Globus pallidus (tissue), 1 donor: Measurements from ENCODE around the gene LRRC51.
A peak's percentile ranks its signal among the peaks of the same experiment; 100 is the strongest.

Experiments
- DNase-seq: peaks from one replicate; pipeline ENCODE4 v3.0.0-alpha.2; 2015; ENCODE audit warnings: low spot score

Gene LRRC51, protein sequence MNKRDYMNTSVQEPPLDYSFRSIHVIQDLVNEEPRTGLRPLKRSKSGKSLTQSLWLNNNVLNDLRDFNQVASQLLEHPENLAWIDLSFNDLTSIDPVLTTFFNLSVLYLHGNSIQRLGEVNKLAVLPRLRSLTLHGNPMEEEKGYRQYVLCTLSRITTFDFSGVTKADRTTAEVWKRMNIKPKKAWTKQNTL

DNA sequence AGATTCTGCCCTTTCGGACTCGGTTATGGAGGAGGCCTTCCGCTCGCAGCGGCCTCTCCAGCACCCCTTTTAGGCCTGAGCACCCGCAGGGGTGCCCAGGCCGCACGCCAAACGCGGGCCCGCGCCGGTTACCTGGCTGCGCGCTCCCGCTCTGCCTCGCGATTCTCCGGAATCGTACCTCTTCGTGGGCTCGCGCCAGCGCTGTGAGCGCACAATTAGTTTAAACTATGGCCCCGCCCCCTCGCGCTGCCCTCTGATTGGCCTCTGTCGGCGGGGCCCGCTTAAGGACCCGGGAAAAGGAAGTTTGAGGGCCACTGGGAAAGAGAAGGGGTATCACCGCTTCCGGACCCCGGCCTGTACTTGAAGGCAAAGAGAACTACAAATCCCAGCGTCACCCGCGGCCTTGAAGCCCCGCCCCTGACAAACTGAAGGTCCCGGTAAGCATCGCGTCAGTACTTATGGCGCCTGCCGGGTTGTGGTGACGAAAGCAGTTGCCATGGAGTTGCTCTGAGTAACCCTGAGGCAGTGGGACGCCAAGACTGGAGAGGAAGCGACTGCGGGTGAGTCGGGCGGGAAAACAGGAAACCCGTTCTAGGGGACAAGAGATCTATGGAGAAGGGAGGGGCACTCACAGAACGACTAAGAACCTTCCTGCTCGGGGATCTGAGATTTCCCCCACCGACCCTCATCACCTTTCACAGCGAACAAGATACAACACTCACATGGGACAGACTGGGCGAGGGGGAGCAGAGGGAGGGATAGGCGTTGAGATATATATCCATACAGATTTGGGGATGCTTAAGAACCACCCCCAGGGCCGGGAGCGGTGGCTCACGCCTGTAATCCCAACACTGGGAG, at the start of gene LRRC51, which contains the start of gene NUMA1:
Gene LRRC51 (plus strand): TSS at position 525 of the 858 bp plus-strand sequence. CDS start 8,234 bp downstream, outside the sequence.
Gene NUMA1 (minus strand): TSS at position 217 of the 858 bp plus-strand sequence. CDS start 44,599 bp downstream, outside the sequence.
- peak; percentile 100 for DNase-seq

DNA sequence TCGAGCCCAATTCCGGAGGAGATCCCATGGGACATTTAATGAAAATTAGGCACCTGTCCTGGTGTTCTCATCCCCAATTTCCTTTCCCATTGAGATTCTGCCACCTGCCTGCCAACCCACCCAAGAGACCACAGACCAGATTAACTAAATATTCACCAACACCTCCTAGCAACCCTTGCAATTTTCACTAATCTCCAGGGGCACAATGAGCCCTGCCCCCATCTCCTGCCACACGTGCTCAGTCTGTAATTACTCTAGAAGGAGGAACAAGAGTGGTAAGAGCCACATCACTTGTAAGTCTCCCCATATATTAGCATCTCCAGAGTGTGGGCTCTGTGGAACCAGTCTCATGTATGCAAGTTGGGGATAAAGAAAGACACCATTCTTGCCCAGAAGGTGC, 44.0 kb upstream of the LRRC51 start:
- no peak for DNase-seq

DNA sequence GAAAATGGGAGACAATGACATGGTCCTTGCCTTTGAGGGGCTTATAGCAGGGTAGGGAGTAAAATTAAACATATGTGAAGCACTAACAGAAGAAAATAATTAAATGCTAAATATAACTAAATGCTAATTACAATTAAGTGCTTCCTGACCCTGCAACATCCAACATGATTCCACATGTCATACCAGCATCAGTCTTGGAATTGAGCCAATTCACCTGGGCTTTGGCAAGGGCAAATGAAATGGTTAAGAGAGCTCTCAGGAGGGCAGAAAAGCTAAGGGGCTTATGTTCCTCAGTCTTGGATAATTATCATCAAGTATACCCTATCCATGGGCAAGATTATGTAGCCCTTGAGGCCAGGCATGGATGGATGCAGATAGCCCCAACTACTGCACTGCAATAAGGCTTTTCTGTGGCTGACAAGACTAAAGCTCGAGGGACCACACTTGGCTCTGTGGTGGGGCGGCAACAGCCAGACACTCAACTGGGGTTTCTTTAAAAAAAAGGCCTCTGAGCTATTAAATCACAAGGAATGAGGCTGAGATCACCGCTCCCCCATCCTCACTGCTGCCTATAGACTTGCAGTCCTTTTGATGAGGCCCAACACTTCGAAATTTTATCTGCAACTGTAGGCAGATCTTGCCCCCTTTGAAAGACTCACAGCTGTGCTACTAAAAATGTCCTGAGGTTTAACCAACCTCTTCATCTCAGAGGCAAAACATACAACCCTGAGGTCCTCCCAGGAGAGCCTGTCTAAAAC, 42.9 kb upstream of the LRRC51 start:
- no peak for DNase-seq

DNA sequence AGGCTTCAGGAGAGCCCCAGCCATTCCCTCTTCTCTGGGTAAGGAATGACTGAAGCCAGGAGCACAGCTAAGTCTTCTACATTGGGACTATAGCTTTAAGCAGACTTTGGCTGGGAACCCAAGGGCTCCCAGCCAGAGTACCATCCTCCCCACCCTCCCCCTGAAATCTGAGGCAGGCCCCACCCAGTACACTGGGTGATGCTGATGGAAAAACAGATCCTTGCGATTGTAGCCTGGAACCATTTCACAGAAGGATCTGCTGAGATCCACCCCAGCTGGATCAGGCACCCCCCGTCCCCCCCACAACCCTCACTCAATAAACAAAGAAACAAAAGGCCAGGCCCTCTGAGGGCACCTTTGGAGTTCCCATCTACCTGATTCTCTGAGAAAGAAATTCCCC, 42.2 kb upstream of the LRRC51 start:
- DNase-seq: peak; percentile 81

DNA sequence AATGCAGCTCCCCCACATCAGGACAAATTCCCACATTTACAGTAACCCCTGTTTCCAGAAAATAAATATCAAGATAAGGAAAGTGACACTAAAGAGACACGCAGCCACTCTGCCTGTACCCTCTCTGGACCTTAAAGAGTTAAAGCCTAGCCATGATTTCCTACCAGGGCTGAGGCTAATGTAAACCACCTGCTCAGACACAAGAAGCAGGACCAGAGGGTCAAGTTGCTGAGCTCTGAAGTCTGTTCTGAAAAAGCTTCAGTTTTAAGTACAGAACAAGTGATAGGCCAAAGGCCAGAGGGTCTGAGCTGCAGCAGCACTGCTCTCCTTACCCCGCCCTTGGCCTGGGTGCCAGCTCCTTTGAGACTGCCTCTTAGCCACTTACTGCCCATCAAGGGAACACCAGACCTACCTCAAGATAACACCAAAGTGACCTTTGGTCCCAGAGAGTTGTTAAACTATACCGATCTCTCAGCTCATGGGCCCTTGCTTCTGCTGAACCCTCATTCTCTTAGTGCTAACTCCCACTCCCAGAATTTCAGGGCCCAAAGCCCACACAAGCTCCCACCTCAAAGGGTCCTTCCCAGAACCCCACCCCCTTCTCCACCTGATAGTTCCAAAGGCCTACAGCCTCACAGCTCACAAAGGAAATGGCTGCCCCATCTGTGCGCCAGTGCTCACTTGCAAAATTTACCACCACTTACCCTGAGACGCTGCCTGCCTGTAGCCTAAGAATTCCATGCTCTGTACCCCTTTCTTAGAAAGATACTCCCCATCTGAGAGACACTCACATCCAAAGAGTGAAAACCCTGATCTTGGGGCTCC, 41.4 kb upstream of the LRRC51 start:
- DNase-seq: peak; percentile 48

DNA sequence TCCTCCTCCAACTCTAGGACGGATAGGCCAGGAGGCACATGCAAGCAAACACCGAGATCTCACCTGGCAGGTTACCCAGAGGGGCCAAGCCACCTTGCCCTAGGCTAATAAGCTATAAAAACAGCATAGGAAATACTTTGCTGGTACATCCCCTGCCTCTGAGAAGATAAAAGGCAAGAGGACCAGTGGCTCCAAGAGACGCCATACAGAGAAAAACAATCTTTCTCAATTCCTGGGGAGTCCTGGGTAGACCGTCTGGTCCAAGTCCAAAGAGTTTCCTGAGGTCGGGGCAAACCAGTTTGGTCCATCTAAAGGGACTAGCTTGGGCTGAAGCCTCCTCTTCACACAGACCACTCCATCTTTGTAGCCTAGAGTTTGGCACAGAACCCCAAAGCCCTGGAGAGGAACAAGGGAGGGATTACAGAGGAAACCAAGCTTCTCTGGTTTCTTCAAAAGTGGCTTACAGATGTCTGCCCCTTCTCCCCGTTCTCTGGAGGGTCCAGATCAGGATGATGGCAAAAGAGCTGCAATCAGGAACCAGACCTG, 40.7 kb upstream of the LRRC51 start:
- peak; percentile 59 for DNase-seq

DNA sequence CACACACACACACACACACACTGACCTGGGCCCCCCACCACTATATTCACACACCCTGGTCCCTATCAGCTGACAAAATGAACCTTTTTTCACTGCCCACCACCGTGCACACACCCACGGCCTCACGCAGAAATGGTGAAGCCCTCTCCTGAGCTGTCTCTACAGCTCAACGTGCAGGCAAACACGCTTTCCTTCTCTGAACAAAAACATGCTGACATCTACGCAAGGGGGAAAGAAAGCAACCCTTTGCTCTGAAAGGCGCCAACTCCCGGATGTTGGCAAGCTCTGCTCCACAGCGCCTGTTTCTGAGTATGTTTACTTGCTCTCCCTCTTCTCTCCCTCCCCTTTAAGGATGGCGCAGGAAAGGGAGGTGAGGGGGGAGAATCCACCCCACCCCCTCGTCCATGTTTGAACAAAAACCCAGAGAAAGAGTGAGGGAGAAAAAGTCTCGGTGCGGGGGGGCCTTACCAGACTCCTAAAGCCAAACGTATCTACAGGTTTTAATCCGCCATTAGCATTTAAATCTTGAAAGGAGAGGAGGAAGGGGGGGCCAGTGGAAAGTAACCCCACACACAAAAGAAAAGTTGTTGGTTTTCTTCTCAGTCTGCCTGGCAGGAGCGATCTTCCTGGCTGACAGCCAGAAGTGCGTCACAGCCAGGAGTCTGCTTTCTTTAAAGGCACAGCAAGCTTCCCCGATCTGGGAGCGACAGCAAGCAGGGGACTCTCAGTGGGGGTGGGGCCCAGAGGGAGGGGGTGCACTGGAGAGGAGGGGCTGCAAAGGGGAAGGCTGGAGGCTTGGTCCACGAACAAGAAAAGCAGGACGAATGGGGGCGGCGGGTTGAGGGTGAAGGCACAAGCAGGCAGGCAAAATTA, 39.9 kb upstream of the LRRC51 start:
- DNase-seq: peak; percentile 95

DNA sequence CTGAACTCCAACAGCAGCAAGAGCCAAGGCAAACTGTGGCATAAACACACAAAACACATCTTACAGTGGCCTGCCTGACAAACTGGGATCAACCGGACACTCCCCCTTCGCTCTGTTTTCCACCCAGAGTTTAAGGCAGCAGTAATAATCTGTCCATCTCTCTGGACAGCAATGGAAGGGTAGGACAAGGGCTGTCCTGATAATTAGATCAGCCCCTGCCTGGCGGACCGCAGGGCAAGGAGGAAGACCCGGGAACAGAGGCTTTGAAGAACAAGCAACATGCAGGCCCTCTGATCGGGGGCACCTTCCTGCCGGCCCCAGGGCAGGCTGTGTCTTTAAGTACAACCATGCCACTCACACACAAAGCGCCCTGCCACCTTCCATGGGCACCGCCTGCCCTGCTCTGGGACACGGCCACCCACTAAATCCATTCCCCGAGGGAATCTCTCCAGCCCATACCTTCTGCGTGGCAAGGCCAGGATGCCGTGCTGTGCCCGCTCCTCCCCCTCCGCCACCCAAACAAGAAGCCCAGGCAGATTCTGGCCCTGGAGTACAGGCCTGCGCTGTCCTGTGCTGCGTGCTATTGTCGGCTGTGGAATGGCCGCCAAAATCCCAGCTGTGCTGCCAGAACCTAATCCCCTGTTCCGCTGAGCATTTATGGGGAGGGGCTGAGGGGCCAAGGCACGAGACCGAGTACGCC, 39.1 kb upstream of the LRRC51 start:
- peak; percentile 89 for DNase-seq

DNA sequence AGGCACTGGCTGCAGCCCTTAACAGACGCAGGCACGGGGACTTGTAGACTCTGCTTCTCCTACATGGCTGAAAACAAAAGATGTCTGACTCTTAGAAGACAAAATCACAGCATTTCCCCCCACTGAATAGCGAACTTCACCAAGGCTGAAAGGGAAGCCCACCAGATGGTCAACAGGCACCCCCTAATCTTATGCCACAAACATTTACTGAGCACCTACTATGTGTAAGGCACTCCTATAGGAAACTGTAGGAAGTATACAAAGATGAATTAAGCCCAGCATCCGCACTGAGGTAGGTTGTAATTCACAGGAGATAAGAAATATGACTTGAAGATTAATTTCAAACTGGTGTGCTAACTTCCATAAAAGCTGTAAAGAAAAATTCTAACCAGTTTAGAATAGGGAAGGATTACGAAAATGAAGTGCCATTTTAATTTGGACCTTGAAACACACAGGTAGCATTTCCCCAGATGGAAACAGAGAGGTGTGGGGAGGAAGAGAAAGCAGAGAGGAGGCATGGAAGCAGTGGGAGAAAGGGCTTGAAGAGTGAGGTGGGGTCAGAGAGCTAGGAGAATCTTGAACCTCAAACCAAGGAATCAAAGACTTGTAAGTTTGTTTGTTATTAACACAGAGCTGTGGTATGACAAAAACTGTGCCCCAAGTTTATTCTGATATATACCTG, 38.4 kb upstream of the LRRC51 start:
- no peak for DNase-seq

DNA sequence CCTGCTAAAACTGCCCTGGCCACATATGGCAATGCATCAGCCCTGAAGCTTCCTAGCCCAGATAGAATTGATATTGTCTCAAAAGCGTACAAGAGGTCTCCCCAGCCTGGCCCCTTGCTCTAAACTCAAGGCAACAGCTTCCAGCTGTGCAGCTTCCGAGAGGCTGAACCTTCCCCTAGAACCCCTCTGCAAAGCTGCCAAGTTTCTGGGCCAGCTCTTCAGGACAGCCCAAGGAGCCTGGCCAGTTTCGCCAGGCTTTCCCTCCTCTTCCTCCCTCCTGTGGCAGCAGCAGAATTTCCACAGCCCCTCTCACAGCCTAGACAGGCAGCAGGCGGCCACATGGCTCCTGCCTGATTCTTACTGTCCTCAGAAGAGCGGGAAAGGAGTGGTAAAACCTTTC, 34.8 kb upstream of the LRRC51 start:
- DNase-seq: peak; percentile 27

DNA sequence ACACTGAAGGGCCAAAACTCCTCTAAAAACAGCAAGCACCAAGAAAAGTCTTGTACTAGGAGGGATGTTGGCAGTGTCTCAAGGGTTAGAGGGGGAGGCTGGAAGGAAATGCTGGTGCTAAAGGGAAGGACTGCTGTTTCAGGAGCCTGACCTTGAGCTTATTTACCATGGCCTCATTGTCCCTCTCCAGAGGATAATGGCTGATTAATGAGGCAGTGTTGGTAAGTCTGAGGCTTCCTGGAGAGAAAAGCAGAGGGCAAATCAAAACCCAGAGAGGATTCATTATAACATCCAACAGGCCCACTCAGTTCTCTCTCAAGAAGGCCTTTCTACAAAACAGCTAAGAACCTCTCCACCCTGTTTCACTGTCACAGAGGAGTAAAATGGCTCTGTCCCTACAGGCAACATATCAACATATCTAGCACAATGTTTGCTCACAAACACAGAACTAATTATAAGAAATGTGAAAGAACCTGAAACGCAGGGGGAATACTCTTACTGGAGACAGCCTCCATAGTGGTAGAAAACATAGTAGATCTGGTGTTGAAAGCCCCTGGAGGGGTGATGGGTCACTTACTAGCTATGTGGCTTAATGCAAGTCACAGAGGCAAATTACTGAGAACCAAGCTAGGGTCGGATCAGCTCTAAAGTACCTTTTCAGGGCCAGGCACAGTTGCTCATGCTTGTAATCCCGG, 31.7 kb upstream of the LRRC51 start:
- no peak for DNase-seq

DNA sequence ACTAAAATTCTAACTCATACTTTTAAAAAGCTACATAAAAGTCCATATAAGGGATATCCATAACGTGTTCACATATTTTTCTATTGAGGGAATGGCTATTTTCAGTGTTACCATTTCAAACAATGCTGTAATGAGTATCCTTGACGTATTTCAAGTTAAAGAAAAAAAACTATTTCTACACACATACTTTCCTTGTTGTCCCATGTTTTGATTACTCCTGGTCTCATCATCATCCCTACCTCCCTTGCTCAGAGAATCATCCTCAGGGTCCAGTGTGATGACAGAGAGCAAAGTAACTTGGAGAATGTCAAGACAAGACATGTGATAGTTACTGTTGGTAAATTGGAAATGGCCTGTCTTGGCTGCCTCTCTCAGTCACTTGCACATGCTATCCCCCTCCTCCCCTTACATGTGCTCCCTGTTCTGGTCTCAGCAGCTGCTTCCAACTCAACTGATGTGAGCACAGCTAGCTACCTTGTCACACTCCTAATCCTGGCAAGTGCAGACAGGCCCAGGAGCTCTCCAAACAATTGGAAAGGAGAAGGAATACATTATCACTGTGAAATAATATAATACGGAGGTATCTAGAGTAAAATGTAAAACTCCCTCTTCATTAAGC, 22.1 kb upstream of the LRRC51 start:
- no peak for DNase-seq

DNA sequence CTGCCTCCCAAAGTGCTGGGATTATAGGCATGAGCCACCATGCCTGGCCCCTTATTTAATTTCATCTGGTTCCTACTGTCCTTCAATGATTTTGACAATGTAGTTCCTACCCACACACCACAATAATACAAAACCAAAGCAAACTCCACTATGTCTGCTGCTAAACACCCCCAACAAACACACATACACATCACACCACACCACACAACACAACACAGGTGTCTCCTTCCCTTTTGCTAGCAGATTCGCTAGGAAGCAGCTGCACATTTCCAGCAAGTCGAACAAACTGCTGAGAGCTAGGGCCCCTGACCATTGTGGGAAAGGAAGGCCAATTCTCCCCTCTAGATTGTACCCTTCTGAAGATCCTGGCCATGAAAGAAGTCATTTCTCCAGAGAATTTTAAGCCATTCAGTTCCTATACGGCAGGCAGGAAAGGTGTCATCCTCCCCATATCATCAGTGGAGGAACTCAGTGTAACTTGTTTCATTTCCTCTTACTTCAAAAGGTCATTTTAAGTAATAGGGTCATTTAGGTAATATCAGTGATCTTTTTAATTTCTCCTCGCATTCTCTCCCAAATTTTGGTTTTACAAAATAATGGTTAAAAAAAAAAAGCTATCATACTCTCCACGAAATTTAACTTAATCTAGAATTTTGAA, 18.8 kb upstream of the LRRC51 start:
- no peak for DNase-seq

DNA sequence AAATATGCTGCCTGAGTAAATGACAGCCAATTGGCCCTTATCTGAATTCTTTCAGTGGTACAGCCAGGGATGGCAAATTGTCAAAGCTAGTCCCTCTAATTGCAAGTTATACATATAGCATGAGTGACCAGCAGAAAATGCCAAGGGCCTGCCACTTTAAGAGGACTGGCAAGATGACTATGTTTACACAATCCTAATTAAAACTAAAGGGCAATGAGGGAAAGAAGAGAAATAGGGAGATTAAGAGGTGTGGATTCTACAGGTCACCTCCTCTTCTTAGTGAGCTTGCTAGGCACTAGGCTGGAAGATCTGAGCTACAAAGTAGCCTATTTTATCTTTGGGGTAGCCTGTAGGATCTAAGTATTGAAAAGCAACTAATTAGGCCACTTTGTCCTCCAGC, 13.8 kb upstream of the LRRC51 start:
- no peak for DNase-seq

DNA sequence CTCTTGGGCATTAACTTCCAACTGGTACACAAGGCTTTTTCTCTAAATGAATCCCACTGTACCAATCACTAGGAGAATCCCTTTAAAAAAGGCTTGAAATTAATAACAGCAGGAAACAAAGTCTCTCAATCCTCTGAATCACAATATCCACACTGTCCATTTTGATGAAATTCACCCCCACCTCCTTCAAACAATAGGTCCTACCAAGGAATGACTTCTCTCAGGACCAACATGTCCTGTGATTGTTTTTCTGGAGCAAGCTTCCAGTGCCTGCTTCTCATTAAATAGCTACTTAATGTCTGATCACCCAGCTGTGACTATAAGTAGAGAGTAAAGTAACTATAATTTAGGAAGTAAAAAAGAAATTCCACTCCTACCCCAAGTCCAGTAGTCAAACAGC, 13.4 kb upstream of the LRRC51 start:
- DNase-seq: no peak

DNA sequence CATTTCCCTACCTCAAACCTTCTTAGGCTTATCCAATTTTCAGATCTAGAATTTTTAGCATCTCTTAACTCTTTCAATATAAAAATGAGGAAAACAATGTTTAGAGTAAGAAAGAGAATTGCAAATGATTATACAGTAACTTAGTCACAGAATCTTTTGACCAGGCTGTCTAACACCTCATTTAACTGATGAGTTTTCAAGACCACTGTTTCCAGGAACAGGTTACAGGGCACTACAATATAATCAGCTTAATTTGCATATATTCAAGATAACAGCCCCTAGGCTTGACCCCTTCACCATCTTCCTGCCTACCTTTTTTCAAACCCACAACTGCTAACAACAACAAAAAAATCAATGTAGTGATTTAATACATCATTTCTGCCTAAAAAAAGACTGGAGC, 13.0 kb upstream of the LRRC51 start:
- DNase-seq: no peak

DNA sequence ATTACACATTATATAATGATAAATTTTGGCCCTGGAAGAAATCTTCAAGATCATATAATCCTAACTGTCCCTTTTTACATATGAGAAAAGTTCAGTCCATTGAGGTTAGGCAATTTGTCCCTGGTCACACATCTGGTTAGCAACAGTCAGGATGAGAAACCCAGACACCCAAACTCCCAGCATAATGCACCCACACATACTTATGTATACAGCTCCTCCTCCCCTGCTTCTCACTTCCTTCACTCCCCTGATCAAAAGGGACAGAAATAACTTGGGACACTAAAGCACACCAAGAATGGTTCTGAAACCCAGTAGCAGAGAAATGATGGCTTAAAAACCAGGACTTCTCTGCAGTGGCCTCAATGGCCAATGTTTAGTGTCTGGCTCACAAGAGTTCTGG, 11.4 kb upstream of the LRRC51 start:
- no peak for DNase-seq
